GM10266 (cell line): ENCODE data around the gene WFDC2.
A peak's percentile ranks its signal among the peaks of the same experiment; 100 is the strongest.
"Not testable (repeated sequence)": the region's sequence is repeated elsewhere in the genome, so short reads cannot be mapped to it uniquely, and the experiment has no call there.

Experiments used
- DNase-seq: peaks from one replicate; pipeline ENCODE4 v3.0.0; 2012; ENCODE audit errors: extremely low spot score
- TF ChIP-seq, protein P1 (sequence below): IDR thresholded peaks from 2 replicates; pipeline ENCODE4 v1.5.1; 2012; ENCODE audit warnings: mild to moderate bottlenecking, low read depth; ENCODE audit not compliant: control insufficient read depth, insufficient read depth; ENCODE audit errors: missing control alignments

The WFDC2 gene

DNA sequence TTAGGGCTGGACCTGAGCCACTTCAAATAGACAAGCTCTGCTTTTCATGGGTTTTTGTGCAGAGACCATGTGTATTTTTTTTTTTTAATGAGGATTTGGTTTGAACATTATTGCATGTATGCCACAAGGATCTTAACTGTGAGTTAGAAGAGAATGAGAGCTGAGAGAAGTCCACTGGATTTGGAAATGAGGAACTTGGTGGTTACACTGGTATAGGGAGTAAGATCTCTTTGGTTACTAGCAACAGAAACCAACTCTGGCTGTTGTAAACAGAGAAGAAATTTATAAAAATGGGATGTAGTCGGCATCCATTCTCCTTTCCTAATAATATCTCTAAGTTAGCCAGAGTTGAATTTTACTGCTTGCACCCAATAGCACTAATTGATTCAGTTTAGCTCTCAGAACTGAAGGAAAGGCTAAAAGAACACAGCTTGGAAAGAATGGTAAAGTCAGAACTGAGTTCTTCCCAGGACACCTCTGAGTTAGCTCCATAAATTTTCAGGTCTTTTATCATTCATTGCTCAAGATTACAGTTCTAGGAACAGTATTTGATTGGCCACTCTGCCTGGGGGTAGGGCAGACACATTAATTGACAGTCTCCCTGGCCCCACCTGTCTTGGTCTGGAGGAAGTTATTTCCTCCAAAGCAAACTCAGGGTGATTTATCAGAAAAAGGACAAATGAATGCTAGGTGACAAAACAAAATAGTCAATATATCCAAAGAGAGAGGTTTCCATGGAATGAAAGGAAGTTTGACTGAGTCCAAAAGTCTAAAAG, 3.9 kb upstream of the WFDC2 start:
- no peak for DNase-seq
- TF ChIP-seq, protein P1, sequence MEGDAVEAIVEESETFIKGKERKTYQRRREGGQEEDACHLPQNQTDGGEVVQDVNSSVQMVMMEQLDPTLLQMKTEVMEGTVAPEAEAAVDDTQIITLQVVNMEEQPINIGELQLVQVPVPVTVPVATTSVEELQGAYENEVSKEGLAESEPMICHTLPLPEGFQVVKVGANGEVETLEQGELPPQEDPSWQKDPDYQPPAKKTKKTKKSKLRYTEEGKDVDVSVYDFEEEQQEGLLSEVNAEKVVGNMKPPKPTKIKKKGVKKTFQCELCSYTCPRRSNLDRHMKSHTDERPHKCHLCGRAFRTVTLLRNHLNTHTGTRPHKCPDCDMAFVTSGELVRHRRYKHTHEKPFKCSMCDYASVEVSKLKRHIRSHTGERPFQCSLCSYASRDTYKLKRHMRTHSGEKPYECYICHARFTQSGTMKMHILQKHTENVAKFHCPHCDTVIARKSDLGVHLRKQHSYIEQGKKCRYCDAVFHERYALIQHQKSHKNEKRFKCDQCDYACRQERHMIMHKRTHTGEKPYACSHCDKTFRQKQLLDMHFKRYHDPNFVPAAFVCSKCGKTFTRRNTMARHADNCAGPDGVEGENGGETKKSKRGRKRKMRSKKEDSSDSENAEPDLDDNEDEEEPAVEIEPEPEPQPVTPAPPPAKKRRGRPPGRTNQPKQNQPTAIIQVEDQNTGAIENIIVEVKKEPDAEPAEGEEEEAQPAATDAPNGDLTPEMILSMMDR: no peak

DNA sequence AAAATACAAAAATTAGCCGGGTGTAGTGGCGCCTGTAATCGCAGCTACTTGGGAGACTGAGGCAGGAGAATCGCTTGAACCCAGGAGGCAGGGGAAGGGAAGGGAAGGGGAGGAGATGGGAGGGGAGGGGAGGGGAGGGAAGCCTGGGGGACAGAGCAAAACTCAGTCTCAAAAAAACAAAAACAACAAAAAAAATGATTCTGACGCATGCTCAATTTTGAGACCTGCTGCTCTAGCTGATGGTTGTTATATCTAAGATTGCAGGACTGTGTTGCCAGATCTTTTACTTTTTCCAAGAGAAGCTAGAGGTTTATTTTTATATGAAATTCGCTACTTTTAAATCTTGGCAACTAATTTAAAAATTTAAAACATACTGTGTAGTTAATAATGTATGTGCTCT, 2.4 kb upstream of the WFDC2 start:
- no peak for DNase-seq
- TF ChIP-seq, protein P1: no peak

DNA sequence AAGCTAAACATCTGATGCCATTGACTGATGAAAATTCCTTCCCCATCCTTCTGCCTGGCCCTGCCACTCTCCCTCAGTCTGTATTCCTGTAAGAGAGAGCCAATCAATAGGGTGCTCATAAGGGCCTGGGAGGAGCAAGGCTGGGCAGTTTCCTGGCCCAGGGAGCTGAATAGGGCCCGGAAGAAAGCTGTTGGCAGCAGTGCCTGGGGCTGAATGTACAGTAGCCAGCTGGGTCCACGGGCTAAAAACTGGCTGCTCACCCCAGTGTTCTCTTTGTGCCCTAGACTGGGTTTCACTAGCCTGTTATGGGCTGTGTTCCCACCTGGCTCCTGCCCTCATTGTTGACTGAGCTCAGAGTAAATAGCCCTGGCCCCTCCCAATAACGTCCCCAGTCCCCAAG, 1.7 kb upstream of the WFDC2 start:
- DNase-seq: no peak
- TF ChIP-seq, protein P1: no peak

DNA sequence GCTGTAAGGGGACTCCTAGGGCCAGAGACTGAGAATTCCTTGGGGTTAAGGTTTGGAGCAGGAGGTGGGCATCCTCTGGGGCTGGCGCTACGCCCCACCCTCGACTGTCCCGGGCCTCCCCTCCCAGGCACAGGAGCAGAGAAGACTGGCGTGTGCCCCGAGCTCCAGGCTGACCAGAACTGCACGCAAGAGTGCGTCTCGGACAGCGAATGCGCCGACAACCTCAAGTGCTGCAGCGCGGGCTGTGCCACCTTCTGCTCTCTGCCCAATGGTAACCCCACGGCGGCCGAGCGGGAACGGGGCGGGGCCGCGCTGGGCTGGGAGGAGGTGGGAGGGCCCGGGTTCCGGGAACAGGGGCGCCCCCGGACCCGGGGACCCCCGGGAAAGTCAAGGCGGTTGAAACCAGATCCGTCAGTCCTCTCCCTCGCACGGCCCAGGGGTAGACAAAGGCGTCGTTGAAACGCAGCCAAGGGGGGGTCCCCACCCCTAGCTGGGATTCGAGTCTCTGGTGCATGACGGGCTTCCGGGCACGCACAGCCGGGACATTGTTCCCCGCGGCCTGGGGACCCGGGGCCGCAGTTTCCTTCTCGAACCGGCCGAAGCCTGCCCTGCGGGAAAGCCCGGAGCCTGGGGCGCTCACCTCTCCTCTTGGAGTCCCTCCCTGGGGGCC, 844 bp downstream of the WFDC2 start:
- DNase-seq: peak; percentile 38

DNA sequence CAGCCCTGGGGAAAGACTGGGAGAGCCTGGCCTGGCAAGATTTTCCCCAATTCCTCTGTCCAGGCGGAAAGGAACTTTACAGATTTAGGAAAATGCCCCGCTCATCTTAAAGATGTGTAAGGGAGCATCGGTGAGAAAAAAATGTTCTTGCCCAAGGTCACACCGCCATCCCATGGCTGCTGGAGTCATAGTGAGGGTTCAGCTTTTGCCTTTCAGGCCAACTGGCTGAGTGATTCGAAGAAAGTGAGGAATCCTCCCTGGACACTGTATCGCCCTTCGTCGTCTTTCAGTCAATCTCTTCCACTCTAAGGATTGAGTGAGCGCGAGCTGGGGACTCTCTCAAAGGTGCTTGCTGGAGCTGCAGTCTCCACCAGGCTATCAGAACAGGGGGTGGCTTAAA, 1.4 kb downstream of the WFDC2 start:
- DNase-seq: no peak
- TF ChIP-seq, protein P1: peak; percentile 43

More for the DNA sequence above, 844 bp downstream of the WFDC2 start:
- TF ChIP-seq, protein P1: no peak

DNA sequence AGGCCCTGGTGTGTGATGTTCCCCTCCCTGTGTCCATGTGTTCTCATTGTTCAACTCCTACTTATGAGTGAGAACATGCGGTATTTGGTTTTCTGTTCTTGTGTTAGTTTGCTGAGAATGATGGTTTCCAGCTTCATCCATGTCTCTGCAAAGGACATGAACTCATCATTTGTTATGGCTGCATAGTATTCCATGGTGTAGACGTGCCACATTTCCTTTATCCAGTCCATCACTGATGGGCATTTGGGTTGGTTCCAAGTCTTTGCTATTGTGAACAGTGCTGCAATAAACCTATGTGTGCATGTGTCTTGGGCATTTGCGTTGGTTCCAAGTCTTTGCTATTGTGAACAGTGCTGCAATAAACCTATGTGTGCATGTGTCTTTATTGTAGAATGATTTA, 2.7 kb downstream of the WFDC2 start:
- DNase-seq: not testable (repeated sequence)

DNA sequence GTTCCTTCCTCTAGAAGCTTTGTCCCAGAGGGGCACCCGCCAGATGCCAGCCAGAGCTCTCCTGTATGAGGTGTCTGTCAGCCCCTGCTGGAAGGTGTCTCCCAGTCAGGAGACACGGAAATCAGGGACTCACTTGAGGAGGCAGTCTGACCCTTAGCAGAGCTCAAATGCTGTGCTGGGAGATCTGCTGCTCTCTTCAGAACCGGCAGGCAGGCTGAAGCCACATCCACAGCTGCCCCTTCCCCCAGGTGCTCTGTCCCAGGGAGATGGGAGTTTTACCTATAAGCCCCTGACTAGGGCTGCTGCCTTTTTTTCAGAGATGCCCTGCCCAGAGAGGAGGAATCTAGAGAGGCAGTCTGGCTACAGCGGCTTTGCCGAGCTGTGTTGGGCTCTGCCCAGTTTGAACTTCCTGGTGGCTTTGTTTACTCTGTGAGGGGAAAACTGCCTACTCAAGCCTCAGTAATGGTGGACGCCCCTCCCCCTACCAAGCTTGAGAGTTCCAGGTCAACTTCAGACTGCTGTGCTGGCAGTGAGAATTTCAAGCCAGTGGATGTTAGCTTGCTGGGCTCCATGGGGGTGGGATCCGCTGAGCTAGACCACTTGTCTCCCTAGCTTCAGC, 8.1 kb downstream of the WFDC2 start:
- DNase-seq: not testable (repeated sequence)

DNA sequence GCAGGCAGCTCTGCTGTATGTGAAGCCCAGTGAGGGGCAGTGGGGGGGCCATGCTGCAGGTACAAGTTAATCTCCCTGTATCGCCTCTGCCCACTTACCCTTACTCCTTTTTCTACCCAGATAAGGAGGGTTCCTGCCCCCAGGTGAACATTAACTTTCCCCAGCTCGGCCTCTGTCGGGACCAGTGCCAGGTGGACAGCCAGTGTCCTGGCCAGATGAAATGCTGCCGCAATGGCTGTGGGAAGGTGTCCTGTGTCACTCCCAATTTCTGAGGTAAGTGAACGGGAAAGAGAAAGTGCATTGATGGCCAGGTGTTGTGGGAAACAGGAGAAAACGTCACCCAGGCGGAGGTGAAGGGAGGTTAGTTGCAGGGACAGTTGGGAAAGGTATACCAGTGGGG, 10.3 kb downstream of the WFDC2 start:
- DNase-seq: no peak
- TF ChIP-seq, protein P1: no peak
